ENCODE results near the gene CLCN4. TPM values are rescaled to one million over a fixed set of nuclear protein-coding genes. Genes with fewer than 3 reads are reported as not detected.

Gene CLCN4
- total and polyA plus RNA-seq, 2 of the 8 experiments (the other 6 are each of a cell fraction or from before 2014, with no cell fraction given) = 3.3 to 11.2 TPM

GRCh38 chrX:10177601-10178000 is 20.8 kb downstream of the CLCN4 start:
- H4K5ac ChIP-seq (ENCODE audit: insufficient read length, low read depth, low read length) = no peak overlapping the region
- H2BK120ac ChIP-seq (replicated peaks; ENCODE audit: low read depth, low read length) = no peak overlapping the region
- no peaks in the 10 kb centered on the region; a peak in 1 of 7 replicates for H3K27me3 ChIP-seq (replicated peaks in 1 of 4; ENCODE audit: control insufficient read depth in 3 of 4, extremely low read depth in 1 of 4, insufficient read depth in 3 of 4, low read length in 3 of 4)
- ChIA-PET CTCF (ENCODE audit: partially characterized antibody) (interaction anchor here (0.6 to 1.2 kb wide), 2 partner anchors 13 to 462 kb away, joined by 3 read pairs; no protein-coding TSS in a partner anchor), POLR2A (ENCODE audit: partially characterized antibody) (no interaction called here)
- no peak for DNase-seq (ENCODE audit: low read depth in 1 of 2, low spot score in 2 of 2)
- H2AK5ac ChIP-seq (ENCODE audit: low read depth, low read length) = no peak overlapping the region
- no peak overlapping the region for H3K4me3 ChIP-seq (ENCODE audit: extremely low read depth in 1 of 4, insufficient read depth in 2 of 4, low read depth in 3 of 4, low read length in 4 of 4)
- H3K23ac ChIP-seq (ENCODE audit: insufficient read length) = no peak overlapping the region
- H3K27ac ChIP-seq (ENCODE audit: low read depth, low read length) = no peak overlapping the region
- no peaks in the 10 kb centered on the region for H3K79me2 ChIP-seq (ENCODE audit: control insufficient read depth in 1 of 2, insufficient read depth in 2 of 2, low read length in 2 of 2)
- H3K79me1 ChIP-seq (ENCODE audit: low read depth, low read length) = no peaks in the 10 kb centered on the region
- no peaks in the 10 kb centered on the region for H4K20me1 ChIP-seq (replicated peaks in 1 of 2; ENCODE audit: control insufficient read depth in 1 of 2, insufficient read depth in 2 of 2, low read length in 2 of 2)
- no peaks in the 10 kb centered on the region for H3K23me2 ChIP-seq (ENCODE audit: low read depth, low read length)
- no peaks in the 10 kb centered on the region for H3K9me3 ChIP-seq (ENCODE audit: insufficient read depth in 2 of 2, low read depth in 1 of 2, low read length in 1 of 2)
- H2BK20ac ChIP-seq (ENCODE audit: low read length) = no peak overlapping the region
- no peaks in the 10 kb centered on the region for H3K36me3 ChIP-seq (ENCODE audit: control insufficient read depth in 2 of 4, insufficient read depth in 4 of 4, low read length in 3 of 4)
- H2BK5ac ChIP-seq (ENCODE audit: low read depth, low read length) = no peak overlapping the region
- no peak overlapping the region for H3K18ac ChIP-seq (ENCODE audit: extremely low read depth, low read length)
- H4K91ac ChIP-seq (replicated peaks; ENCODE audit: insufficient read length, low read length) = no peak overlapping the region
- WGBS, 2 experiments (ENCODE audit: extremely low coverage in 1 of 2, insufficient coverage in 1 of 2, insufficient read length in 1 of 2, insufficient replicate concordance in 2 of 2, low coverage in 1 of 2, low lambda C conversion rate in 2 of 2, missing lambda C conversion rate in 1 of 2) = 88% methylated on average over 3 of the region's 3 CpGs; no CpG with 5 or more reads in 1 of the 2 experiments
- H2AFZ ChIP-seq (ENCODE audit: low read length) = no peak overlapping the region
- no peak overlapping the region for H3K14ac ChIP-seq (ENCODE audit: insufficient read length)
- H3K9ac ChIP-seq (replicated peaks in 1 of 4; ENCODE audit: extremely low read depth in 1 of 4, low read depth in 3 of 4, low read length in 3 of 4) = no peak overlapping the region
- H2BK12ac ChIP-seq (ENCODE audit: low read depth, low read length) = no peak overlapping the region
- H4K8ac ChIP-seq (ENCODE audit: extremely low read depth, insufficient read depth, low read length) = no peak overlapping the region
- H2BK15ac ChIP-seq (ENCODE audit: low read length) = no peak overlapping the region
- H3K4ac ChIP-seq (replicated peaks; ENCODE audit: insufficient read length, low read depth, low read length) = no peak overlapping the region
- no peak overlapping the region for H3K56ac ChIP-seq (replicated peaks; ENCODE audit: insufficient read length, low read depth, low read length)
- no peak for FAIRE-seq
- H3K4me1 ChIP-seq (replicated peaks in 1 of 4; ENCODE audit: control insufficient read depth in 3 of 4, insufficient read depth in 4 of 4, low read length in 3 of 4) = peaks cover 4 to 14% (median 9%) of the 10 kb centered on the region in 4 experiments
- no peak overlapping the region for H3K4me2 ChIP-seq (ENCODE audit: insufficient read depth in 1 of 2, low read depth in 2 of 2, low read length in 2 of 2)
- TF ChIP-seq CHD2 (IDR thresholded peaks at IDR 0.05; ENCODE audit: low read length) = no peak
- no peak for TF ChIP-seq HDAC6 (IDR thresholded peaks at IDR 0.05; ENCODE audit: low read depth, low read length)
- TF ChIP-seq TBP (IDR thresholded peaks at IDR 0.05; ENCODE audit: low read depth, low read length) = no peak
- TF ChIP-seq RBBP5 (IDR thresholded peaks at IDR 0.05; ENCODE audit: borderline replicate concordance, low read depth, low read length) = no peak
- TF ChIP-seq POU5F1 (IDR thresholded peaks at IDR 0.05; ENCODE audit: low read depth, low read length) = no peak
- TF ChIP-seq RAD21 (IDR thresholded peaks at IDR 0.05 in 1 of 2, conservative IDR thresholded peaks at IDR 0.05 in 1 of 2; ENCODE audit: low read depth in 2 of 2, low read length in 2 of 2) = no peak
- no peak for TF ChIP-seq BACH1 (IDR thresholded peaks at IDR 0.05; ENCODE audit: low read length)
- no peak for TF ChIP-seq YY1 (IDR thresholded peaks at IDR 0.05; ENCODE audit: low read depth, low read length)
- TF ChIP-seq HDAC2 (IDR thresholded peaks at IDR 0.05; ENCODE audit: borderline replicate concordance in 1 of 2, low read depth in 2 of 2, low read length in 2 of 2) = no peak
- TF ChIP-seq ASH2L (IDR thresholded peaks at IDR 0.05; ENCODE audit: low read length) = no peak
- no peak for TF ChIP-seq ZNF274 (IDR thresholded peaks at IDR 0.05; ENCODE audit: borderline replicate concordance, extremely low read depth, low read length)
- no peak for TF ChIP-seq SP4 (IDR thresholded peaks at IDR 0.05; ENCODE audit: low read length)
- no peak for TF ChIP-seq EGR1 (IDR thresholded peaks at IDR 0.05; ENCODE audit: borderline replicate concordance, low read depth, low read length)
- TF ChIP-seq CREB1 (IDR thresholded peaks at IDR 0.05) = no peak
- TF ChIP-seq NRF1 (IDR thresholded peaks at IDR 0.05; ENCODE audit: low read depth, low read length) = no peak
